ENCODE results near the gene LINGO3. TPM values are rescaled to one million over a fixed set of nuclear protein-coding genes. Genes with fewer than 3 reads are reported as not detected.
"Not testable (repeated sequence)": the region's sequence is repeated elsewhere in the genome, so short reads cannot be mapped to it uniquely, and the experiment has no call there.

LINGO3 gene
- total RNA-seq, 1 donor from 2014 or later, result not detected

DNA sequence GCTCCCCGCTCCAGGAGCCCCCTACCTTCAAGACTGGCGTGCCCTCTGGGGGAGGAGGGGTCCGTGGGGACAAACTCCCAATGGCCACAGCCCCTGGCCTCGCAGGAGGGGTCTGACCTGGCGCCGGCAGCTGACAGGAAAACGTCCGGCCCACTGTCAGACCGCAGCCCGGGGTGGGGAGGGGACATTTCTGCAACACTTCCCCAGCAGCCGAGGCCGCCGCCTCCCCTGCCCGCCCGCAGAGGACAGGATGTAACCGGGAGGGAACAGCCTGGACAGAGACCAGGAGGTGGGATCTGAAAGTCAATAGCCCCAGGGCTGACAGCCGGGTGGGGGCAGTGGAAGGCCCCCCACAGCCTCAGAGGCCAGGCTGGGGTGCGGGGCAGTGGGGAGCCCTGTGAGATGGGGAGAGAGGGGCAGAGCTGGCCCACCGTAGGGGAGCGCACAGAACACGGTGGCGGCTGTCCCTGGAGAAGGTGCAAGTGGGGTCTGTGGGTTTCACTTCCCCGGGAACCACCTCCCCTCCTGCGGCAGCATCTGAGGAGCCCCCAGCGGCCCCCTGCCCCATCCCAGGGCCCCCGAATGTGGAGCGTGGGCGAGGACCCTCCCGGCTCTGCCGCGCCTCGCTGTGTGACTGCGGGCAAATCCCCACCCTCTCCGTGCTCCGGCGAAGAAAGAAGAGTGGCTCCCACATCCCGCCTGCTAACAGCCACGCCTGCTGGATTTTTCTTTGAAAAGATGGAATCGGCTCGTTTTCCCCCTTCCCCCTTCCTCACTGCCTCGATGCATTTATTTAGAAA, 25.7 kb downstream of the LINGO3 start, which contains the start of gene PEAK3:
TSS of gene PEAK3 (minus strand) at position 114 of the 800 bp plus-strand sequence. CDS start 1,244 bp downstream, outside the sequence.
- DNase-seq (ENCODE audit: low spot score), result peak; percentile 75

DNA sequence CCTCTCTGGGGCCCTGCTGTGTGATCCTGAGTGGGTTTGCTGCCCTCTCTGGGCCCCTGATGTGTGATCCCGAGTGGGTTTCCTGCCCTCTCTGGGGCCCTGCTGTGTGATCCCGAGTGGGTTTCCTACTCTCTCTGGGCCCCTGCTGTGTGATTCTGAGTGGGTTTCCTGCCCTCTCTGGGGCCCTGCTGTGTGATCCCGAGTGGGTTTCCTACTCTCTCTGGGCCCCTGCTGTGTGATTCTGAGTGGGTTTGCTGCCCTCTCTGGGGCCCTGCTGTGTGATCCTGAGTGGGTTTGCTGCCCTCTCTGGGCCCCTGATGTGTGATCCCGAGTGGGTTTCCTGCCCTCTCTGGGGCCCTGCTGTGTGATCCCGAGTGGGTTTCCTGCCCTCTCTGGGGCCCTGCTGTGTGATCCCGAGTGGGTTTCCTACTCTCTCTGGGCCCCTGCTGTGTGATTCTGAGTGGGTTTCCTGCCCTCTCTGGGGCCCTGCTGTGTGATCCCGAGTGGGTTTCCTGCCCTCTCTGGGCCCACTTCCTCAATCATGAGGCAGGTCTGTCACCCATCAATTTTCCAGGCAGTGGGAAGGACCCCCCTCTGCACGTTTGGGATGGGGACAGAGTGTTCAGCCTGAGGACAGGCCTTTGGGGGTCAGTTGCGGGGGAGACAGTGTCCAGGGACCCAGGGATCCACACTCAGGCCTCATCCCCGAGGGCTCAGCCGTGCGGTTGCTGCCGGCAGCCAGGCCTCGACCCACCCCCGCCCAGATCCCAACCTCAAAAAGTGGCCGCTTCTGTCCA, 26.5 kb downstream of the LINGO3 start:
- not testable (repeated sequence) for DNase-seq (ENCODE audit: low spot score)

DNA sequence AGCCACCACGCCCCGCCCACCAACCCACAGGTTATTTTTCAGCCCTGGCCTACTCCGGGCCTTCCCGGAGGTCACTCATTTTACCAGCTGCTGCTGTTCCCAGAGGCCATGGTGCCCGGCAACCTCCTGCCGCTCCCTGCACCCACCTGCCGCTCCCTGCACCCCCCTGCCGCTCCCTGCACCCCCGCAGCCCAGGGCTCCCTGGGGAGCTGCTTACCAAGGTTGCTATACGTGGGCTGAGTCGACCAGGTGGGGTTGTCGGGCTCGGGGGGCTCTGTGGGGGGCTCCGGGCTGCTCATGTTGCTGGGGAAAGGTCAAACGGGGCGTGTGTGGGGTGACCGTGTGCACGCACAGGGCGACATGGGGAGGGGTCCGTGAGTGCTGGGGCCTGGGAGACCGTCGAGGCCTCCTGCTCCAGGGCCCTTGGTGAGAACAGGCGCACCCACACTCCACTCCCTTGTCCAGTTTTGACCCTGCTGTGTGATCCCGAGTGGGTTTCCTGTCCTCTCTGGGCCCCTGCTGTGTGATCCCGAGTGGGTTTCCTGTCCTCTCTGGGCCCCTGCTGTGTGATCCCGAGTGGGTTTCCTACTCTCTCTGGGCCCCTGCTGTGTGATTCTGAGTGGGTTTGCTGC, 27.2 kb downstream of the LINGO3 start:
- no peak for DNase-seq (ENCODE audit: low spot score)

DNA sequence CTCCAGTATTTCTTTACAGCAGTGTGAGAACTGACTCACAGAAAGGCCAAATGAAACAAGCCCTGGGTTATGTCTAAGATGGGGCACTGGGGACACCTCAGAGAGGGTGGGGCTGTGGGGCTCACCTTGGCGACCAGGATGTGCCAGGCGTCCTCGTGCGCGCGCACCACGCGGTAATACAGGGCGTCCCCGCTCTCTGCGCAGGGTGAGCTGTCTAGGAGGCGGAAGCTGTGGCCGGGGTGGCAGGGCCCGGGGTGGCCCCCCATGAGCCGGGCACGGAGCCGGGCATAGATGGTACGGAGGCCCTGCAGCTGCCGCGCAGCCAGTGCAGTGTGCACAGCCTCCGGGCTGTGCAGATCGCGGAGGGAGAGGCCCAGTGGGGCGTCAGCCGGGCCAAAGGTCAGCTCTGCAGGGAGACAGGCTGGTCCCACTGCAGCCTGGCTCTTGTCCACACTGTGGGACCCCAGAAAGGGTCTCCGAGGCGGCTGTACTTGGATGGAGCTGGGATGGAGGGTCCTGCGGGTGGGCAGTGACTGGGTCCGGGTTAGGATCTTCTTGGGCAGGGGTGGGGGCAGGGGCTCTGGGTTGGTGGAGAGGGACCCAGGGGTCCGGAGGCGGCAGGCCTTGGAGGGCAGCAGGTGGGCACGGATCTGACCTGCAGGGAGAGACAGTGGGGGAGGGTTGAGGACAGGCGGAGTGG, 29.3 kb downstream of the LINGO3 start:
- no peak for DNase-seq (ENCODE audit: low spot score)

DNA sequence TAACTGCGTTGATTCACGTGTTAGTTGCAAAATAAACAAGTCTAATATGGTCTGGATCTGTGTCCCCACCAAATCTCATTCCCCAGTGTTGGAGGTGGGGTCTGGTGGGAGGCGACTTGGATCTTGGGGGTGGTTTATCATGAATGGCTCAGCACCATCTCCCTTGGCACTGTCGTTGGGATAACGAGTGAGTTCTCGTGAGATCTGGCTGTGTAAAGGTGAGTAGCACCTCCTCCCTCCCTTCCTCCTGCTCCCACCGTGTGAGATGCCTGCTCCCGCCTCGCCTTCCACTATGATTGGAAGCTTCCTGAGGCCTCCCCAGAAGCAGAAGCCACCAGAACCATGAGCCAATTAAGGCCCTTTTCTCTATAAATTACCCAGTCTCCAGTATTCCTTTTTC, 30.8 kb downstream of the LINGO3 start:
- DNase-seq (ENCODE audit: low spot score), result no peak

DNA sequence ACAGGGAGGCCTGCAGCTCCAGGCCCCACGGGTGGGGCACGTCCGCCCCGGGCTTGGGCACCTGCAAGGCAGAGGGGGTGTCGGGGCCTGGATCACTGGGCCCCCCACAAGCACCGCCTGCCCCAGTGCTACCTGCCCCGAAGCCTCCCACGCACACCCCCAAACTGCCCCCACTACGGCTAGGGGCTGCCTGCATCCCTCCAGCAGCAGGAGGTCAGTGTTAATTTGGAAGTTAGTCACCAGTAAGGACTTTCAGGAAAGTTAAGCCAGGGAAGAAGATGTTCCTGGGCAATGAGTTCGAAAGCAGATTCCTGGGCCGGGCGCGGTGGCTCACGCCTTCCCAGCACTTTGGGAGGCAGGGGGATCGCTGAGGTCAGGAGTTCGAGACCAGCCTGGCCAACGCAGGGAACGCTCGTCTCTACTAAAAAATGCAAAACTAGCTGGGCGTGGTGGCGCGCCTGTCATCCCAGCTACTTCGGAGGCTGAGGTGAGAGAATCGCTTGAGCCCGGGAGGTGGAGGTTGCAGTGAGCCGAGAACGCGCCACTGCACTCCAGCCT, 31.4 kb downstream of the LINGO3 start:
- DNase-seq (ENCODE audit: low spot score), result no peak

DNA sequence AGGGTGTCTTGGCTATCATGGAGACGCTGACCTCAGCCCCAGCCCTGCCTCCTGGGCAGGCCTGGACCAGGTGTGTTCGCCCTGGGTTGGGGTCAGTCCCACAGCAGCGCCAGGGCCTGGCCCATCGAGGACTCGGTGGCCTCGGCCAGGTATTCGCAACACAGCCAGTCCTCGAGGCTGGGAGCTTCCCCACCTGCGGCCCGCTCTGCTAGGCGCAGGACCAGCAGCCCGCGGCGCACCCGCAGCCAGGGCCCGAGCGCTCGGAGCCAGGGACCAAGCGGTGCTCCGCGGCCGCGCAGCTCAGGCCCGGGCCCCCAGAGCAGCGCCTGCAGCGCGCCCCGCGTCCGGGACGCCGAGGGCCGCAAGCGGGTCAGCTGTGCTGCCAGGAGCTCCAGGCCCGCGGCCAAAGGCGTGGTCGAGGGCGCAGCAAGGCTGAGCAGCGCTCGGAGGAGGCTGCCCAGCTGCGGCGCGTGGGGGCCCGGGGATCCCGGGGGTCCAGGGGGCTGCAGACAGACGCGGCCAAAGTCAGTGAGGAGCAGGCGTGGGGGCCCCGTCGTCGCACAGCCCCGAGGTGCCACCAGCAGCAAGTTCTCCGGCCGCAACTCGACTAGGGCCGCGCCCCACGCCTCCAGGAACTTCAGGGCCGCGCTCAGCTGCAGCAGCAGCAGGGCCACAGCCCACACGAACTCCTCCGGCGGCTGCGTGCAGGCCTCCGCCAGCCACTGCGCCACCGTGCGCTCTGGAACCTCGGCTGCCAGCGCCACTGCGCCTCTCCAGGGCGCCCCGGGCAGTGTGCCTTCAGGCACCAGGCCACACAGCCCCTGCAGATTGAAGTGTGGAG, 32.1 kb downstream of the LINGO3 start:
- no peak for DNase-seq (ENCODE audit: low spot score)

DNA sequence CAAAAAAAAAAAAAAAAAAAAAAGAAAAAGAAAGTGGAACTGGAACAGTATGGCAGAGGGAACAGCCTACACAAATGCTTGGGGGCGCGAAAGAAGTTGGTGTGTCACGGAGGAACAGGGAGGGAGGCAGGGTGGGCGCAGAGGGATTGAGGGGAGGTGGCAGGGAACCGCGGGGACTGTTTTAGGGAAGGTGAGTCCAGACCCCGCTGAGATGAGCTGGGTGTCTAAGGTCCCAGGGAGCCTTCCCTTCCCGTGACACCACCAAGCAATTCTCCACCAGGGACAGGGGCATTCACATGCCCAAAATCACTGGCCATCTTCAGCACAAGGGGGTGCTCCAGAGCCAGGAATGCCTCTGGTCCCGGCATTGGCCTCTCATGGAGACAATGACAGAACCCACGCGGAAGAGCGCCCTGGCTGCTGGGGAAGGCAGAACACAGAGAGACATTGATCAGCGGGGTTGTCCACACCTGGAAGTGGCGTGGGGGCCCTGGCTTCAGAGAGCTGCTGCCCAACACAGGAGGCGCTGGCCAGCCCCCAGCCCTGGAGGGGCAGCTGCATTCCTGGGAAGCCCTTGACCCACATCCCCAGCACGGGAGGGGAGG, 32.9 kb downstream of the LINGO3 start:
- DNase-seq (ENCODE audit: low spot score), result peak; percentile 71

DNA sequence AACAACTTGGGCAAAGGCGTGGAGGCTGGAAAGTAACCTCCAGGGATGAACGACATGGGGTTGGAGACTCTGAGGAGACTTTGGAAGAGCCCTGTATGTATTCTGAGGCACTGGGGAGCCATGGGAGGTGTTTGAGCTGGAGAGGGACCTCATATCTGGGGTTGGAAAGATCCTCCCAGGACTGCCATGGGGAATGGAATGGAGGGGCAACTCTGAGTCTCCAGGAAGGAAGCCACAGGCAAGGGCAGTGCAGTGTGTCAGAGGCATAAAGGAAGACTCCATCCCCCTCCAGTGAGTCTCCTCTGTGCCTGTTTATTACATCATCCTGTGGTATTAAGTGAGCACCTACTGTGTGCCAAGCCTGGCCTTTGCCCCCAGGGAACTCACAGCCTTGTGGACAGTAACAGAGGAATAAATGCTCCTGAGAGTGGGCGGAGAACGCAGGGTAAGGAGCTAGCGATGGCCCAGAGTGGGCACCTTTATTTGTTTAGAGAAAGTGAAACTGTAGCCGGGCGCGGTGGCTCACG, 33.7 kb downstream of the LINGO3 start:
- DNase-seq (ENCODE audit: low spot score), result peak; percentile 36

DNA sequence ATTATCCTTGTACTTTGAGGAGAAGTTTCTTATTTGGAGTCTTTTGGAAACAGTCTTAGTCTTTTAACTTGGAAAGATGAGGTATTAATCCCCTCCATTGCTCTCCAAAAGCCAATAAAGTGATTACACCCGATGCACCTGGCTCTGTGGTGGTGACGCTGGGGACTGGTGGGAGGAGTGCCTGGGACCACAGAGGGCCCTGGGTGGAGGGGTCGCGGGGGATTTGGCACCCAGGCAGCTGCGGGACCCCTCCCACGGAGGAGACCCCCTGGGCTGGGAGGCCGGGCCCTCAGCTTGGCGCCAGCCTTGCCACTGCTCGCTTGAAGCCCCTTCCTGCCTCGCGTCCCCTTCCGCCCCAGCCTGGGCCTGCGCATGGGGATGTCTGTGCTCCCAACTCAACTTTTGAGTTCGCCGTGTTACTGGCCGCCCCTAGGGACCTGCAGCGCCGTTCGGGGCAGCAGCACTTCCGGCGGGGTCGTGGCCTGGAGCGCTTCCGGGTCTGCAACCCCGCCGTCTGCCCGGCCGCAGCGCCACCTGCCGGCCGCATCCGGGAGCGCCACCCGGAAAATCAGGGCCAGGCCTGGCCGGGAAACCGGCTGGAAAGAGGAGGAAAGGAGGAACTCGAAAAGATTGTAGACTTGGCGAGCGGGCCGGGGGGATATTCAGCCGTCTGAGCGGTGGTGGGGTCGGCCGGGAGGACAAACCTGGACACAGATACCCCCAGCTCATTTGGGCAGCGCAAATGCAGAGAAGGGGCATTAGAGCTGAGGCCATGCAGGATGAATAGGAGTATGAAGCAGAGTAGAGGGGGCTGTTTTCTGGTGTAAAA, 34.4 kb downstream of the LINGO3 start:
- peak; percentile 76 for DNase-seq (ENCODE audit: low spot score)

DNA sequence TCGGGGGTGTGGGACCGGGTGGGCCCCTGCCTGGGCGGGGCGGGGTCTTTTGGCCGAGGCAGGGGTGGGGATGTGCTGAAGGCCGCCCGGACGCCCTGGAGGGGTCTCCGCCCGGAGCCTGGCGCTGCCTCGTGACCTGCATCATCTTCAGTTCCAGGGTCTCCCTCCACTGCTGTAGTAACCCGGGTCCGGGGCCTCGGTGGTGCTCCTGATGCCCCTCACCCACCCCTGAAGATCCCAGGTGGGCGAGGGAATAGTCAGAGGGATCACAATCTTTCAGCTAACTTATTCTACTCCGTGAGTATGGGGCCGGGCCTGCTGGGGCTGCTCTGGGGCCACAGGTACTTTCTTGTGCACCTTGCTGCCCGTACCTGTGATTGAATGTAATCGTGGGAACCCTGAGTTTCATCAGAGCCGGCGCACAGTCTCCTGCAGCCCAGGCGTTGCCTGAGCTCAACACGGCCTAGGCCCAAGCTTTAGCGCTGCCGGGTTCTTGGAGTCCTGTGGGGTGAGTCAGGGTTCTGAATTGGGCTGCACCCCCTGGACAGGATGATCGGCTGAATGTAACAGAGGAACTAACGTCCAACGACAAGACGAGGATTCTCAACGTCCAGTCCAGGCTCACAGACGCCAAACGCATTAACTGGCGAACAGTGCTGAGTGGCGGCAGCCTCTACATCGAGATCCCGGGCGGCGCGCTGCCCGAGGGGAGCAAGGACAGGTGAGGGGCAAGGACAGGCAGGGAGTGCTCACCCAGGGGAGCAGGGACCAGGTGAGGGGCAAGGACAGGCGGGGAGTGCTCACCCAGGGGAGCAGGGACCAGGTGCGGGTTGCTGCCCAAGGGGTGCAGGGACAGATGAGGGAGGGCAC, 36.5 kb downstream of the LINGO3 start:
- DNase-seq (ENCODE audit: low spot score), result no peak

DNA sequence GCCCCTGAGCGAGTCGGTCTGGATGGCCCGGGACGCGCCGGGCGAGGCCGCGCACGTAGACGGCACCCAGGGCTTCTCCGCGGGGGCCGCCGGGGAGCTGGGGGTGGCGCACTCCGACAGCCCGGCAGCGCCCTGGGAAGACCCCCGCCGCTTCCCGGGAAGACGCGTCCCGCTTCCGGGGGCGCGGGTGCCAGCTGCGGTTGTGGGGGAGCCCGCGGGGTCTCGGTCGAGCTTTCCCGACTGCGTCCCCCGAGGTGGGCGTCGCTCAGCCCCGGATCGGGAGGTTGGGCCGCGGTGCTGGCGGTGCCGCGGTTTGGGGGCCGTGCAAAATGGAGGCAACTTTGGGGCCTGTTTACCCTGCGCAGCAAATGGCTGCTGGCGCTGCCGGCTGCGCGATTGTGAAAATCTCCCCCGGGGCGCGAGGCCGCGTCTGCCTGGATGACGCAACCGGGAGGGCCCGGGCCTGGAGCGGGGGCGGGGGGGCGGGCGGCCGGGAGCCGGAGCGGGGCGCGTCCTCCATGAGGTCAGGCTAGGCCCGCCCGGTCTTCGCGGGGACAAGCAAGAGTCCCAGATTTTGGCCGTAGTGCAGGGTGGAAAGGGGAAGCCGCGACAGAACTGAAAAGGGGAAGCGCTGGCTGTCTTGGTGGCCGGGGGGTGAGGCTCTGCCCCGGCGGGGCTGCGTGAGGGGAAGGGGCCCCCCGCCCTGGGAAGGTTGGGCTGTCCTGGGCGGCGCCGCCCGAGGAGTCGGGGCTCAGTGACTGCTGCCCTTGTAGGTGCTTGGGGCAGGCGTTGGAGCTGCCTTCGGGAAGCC, 37.3 kb downstream of the LINGO3 start:
- DNase-seq (ENCODE audit: low spot score), result peak; percentile 90

DNA sequence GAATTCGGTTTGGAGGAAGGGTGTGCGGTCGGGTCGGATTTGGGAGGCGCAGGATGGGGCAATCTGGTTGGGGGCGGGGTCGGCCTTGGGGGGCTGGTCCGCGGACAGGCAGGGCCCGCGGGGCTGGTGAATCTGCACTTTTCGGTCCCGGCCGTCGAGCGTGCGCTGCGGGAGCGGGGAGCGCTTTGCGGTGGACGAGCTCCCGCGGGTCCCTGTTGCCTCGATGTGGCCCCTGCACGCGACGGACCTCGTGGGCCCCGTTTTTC, 37.9 kb downstream of the LINGO3 start:
- no peak for DNase-seq (ENCODE audit: low spot score)

DNA sequence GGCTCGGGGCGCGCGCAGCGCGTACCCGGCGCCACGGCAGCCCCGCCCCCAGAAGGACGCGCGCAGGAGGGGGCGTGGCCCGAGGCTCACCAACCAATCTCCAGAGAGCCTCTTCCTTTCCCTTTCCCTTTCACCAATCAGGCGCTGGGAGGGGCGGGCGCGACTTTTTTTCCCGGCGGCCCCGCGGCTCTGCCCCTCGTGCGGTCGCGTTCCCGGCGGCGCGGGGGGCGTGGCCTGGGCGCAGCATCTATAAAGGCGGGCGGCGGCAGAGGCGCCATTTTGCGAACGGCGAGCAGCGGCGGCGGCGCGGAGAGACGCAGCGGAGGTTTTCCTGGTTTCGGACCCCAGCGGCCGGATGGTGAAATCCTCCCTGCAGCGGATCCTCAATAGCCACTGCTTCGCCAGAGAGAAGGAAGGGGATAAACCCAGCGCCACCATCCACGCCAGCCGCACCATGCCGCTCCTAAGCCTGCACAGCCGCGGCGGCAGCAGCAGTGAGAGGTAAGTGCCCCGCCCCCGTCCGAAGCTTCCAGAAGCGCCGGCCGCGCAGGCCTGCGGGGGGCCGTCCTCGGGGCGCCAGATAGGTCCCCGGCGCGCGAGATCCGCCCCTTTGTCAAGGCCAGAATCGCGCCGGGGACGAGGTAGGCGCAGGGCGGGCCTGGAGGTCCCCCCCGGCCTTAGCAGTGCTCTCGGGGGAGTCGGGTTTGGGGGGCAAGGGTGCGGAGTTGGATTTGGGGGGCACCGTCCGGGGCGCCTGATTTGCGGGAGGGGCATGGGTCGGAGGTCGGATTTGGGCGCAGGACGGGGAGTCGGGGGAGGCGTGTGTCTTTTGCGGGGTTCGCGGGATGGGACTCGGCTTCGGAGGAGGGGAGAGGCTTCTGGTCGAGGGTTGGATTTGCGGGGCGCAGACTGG, 38.5 kb downstream of the LINGO3 start:
- DNase-seq (ENCODE audit: low spot score), result peak; percentile 99

DNA sequence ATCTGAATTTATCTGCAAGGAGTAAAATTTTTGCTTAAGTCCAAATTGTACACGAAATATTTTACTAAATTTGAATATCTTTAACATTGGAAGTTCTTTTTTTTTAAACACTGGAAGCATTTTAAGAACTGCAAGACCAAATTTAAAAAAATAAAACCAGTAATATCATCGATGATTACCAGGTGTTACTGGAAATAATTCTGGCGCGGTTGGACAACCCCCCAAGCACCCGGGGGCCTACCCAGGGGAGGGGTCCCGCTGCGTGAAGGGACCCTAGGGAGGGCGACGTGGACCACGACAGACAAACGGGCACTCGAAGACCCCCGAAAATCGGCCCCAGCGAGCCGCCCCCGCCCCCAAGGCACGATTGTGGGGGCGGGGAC, 39.1 kb downstream of the LINGO3 start:
- DNase-seq (ENCODE audit: low spot score), result no peak

DNA sequence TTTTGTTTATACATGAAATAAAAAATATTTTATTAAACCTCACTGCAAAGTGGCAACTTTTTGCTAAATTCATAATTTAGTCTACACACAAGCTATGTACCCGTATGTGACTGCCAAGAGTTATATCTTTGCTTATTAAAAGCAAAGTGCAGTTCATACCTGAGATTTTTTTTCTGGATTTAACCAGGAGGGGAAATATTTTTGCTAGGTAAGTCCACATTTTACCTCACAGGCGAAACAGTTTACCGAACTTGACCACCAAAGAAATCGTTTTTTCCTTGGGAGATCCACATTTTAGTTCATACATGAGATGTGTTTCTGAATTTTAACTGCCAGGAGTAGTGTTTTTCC, 39.5 kb downstream of the LINGO3 start:
- no peak for DNase-seq (ENCODE audit: low spot score)
